ENCODE results near the gene AGPAT4. TPM values are rescaled to one million over a fixed set of nuclear protein-coding genes. Genes with fewer than 3 reads are reported as not detected.

Gene AGPAT4
- total and polyA plus RNA-seq, 8 donors, result 12.4 to 19.4 (median 15.7) TPM

DNA sequence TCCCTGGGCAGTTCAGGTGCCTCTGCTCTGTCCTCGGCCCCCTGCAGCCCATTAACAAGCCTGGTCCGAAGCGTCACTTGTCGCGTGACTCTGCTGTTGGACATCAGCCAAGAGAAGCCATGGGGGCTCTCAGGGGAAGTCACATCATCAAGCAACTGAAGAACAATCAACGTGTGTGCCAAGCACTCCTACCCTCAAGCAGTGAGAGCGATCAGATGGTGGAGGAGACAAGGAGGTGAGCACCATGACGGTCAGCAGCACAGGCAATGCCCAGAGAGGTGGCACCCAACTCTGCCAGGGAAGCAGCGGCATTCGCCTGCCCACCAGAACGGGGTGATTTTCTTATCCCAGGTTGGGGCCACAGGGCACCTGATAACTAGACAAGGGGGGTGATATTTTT lies 132.7 kb downstream of the AGPAT4 start:
- Histone ChIP-seq H3K9me3 (no peaks in the 10 kb centered on the region), H3K27ac (no peak overlapping the region), H3K27me3 (no peaks in the 10 kb centered on the region), H3K36me3 (peaks cover 0 to 45% of the 10 kb centered on the region in 2 donors), H3K4me1 (no peaks in the 10 kb centered on the region), H3K4me3 (no peak overlapping the region)
- ATAC-seq (no peak), DNase-seq (no peak)
- intact Hi-C loops (cut with DNase I), result no loop called here
- TF ChIP-seq, protein P1, sequence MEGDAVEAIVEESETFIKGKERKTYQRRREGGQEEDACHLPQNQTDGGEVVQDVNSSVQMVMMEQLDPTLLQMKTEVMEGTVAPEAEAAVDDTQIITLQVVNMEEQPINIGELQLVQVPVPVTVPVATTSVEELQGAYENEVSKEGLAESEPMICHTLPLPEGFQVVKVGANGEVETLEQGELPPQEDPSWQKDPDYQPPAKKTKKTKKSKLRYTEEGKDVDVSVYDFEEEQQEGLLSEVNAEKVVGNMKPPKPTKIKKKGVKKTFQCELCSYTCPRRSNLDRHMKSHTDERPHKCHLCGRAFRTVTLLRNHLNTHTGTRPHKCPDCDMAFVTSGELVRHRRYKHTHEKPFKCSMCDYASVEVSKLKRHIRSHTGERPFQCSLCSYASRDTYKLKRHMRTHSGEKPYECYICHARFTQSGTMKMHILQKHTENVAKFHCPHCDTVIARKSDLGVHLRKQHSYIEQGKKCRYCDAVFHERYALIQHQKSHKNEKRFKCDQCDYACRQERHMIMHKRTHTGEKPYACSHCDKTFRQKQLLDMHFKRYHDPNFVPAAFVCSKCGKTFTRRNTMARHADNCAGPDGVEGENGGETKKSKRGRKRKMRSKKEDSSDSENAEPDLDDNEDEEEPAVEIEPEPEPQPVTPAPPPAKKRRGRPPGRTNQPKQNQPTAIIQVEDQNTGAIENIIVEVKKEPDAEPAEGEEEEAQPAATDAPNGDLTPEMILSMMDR (IDR thresholded peaks at IDR 0.05), result no peak

DNA sequence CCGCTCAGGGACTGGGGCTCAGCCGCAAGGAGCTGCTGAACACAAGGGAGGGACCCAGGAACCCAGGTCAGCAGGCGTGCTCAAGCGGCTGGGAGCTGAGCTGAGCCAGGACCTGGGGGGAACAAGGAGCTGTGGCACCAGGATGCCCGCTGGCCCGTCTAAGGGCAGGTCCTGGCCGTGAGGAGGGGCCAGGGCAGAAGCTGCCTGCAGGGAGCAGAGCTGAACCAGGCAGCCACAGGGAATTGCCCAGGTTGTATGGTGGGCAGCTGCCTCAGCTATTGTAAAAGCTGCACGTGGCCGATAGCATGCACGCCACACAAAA lies 133.3 kb downstream of the AGPAT4 start:
- Histone ChIP-seq H3K4me3 (no peak overlapping the region), H3K27me3 (no peaks in the 10 kb centered on the region), H3K36me3 (peaks cover 0 to 49% of the 10 kb centered on the region in 2 donors), H3K27ac (no peak overlapping the region), H3K4me1 (no peaks in the 10 kb centered on the region), H3K9me3 (no peaks in the 10 kb centered on the region)
- ATAC-seq, result no peak
- peak in 1 of 4 donors; percentile 67 for DNase-seq
- TF ChIP-seq, protein P1 (IDR thresholded peaks at IDR 0.05), result no peak
- intact Hi-C loops (cut with DNase I), result no loop called here

DNA sequence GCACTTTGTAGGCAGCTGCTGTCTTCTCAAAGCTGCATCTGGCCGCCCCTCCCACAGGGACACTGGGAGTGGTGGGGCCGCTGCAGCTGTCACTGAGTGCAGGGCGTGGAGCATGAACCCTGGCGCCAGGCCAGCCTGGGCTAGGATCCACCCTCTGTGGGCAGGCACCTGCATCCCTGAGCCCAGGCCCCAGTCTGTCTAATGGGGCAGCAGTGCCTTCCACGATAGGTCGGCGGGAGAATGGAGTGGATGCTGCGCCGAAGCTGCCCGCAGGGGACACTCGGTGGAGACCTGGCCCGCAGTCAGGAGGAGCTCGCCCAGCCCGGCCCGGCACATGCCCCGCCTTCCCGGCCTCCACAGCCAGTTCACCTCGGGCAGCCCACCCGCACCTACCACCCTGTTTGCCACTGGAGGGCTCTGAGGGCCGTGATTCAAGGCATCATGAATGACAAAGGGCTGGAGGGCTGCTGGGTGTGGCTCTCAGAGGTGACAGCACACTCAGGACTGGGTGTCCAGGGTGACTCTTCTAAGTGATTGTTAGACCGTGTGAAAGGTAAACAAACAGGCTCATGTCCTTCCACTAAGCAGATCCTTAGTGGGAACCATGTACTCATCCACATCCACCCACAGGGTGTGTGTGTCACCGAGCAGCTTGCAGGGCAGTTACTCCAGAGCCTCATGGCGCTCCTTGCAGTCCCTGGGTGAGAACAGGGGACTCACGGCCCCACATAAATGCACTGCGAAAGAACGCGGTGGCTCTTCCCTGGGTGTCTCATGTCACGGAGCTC lies 133.9 kb downstream of the AGPAT4 start:
- TF ChIP-seq, protein P1 (IDR thresholded peaks at IDR 0.05), result no peak
- ATAC-seq, result no peak

DNA sequence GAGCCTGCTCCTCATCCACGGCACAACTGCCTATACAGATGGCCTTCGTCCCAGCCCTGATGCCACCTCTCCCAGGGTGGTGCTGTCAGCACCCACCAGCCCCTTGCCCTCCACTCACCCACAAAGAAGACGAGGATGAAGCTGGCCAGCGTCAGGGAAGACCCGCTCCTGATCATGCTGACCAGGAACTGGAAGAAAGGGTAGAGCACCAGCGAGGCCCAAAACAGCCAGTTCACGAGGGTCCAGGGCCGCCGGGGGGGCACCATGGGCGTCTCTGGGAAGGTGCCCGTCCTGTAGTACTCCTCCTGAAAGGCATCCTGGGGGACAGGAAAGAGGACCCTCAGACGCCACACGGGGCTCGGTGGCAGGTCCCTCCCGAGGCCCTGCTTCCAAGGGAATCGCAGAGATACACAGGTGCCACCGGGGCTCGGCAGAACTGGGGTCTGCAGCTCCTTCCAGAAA lies 134.5 kb downstream of the AGPAT4 start:
- ATAC-seq, result no peak
- H3K27me3 ChIP-seq, result no peaks in the 10 kb centered on the region
- TF ChIP-seq, protein P1 (IDR thresholded peaks at IDR 0.05), result no peak
- H3K4me1 ChIP-seq, result no peaks in the 10 kb centered on the region
- peaks cover 0 to 54% of the 10 kb centered on the region in 2 donors for H3K36me3 ChIP-seq
- H3K4me3 ChIP-seq, result no peak overlapping the region
- peak in 1 of 4 donors; percentile 76 for DNase-seq
- no peaks in the 10 kb centered on the region for H3K9me3 ChIP-seq
- intact Hi-C loops (cut with DNase I), result no loop called here
- H3K27ac ChIP-seq, result no peak overlapping the region

More for the DNA sequence above, 133.9 kb downstream of the AGPAT4 start:
- H3K4me3 ChIP-seq, result no peak overlapping the region
- no peaks in the 10 kb centered on the region for H3K9me3 ChIP-seq
- no peak overlapping the region for H3K27ac ChIP-seq
- DNase-seq, result peak in 1 of 4 donors; percentile 78
- intact Hi-C loops (cut with DNase I), result no loop called here
- H3K4me1 ChIP-seq, result no peaks in the 10 kb centered on the region
- H3K36me3 ChIP-seq, result peaks cover 0 to 54% of the 10 kb centered on the region in 2 donors
- no peaks in the 10 kb centered on the region for H3K27me3 ChIP-seq

DNA sequence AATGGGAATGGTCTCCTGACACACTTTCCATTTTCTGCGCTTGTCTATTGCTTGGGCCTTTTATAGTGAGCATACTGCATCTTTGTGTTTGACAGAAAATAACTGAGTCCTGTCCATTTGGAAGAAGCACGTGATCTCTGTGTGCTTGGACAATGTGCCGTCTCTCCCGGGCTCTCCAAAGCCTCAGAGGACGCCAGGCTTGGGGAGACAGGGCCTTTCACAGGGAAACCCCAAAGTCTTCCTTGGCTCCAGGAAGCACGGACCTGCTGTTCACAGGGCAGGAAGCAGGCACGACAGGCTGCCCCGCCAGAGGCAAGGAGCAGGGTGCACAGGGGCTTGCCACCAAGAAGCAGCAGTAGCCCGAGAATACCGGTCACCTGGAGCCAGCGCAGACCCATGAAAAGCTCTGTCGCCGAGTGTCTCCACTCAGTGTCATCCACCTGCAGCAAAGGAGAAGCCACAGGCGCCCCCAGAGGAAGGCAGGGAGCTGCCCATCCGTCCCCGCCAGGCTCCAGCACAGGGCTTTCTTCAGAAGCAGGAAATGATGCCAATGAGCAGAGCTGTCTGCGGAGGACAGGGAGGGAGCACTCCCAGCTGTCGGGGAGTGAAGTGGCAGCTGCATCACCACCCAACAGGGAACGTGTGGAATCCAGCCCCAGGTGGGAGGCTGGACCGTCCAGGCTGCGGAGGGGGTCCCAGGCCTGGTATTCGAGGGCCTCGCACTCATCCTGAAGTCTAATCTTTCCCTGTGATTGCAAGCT lies 135.1 kb downstream of the AGPAT4 start:
- Histone ChIP-seq H3K36me3 (peaks cover 0 to 54% of the 10 kb centered on the region in 2 donors), H3K27me3 (no peaks in the 10 kb centered on the region), H3K4me1 (no peaks in the 10 kb centered on the region), H3K9me3 (no peaks in the 10 kb centered on the region), H3K27ac (no peak overlapping the region), H3K4me3 (no peak overlapping the region)
- intact Hi-C loops (cut with DNase I), result no loop called here
- TF ChIP-seq, protein P1 (IDR thresholded peaks at IDR 0.05), result no peak
- no peak for ATAC-seq
- no peak for DNase-seq

All from left lung (tissue), 10 donors.